GM18508 (cell line): ENCODE data around the gene CDY2B.
"Not testable (repeated sequence)": the region's sequence is repeated elsewhere in the genome, so short reads cannot be mapped to it uniquely, and the experiment has no call there.

Experiments
- ATAC-seq: cut with Tn5 transposase; IDR thresholded peaks from one replicate; pipeline ENCODE4 v1.9.1; 2021; ENCODE audit warnings: moderate number of reproducible peaks; ENCODE audit not compliant: insufficient read depth, unreplicated experiment

CDY2B gene, protein sequence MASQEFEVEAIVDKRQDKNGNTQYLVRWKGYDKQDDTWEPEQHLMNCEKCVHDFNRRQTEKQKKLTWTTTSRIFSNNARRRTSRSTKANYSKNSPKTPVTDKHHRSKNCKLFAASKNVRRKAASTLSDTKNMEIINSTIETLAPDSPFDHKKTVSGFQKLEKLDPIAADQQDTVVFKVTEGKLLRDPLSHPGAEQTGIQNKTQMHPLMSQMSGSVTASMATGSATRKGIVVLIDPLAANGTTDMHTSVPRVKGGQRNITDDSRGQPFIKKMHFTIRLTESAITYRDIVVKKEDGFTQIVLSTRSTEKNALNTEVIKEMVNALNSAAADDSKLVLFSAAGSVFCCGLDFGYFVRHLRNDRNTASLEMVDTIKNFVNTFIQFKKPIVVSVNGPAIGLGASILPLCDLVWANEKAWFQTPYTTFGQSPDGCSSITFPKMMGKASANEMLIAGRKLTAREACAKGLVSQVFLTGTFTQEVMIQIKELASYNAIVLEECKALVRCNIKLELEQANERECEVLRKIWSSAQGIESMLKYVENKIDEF

DNA sequence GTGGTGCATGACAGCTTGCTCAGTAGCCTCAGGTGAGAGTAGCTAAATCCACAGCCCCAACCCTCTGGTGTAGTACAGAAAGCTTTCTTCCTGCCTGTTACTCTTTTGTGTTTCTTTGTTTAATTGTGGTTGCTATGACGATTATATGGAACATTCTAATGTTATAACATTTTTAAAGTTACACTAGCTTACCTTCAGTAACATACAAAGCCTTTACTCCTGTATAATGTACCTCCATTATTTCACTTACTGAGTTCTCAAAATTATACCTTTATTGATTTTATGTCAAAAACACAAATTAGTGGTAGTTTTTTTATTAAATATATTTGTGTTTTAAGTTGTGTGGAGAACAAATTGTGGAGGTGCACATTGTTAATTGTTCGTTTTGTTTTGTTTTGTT is at the start of gene CDY2B:
CDY2B (minus strand) TSS at position 101 of the 400 bp plus-strand sequence. CDS start 328 bp downstream, outside the sequence.
- not testable (repeated sequence) for ATAC-seq

DNA sequence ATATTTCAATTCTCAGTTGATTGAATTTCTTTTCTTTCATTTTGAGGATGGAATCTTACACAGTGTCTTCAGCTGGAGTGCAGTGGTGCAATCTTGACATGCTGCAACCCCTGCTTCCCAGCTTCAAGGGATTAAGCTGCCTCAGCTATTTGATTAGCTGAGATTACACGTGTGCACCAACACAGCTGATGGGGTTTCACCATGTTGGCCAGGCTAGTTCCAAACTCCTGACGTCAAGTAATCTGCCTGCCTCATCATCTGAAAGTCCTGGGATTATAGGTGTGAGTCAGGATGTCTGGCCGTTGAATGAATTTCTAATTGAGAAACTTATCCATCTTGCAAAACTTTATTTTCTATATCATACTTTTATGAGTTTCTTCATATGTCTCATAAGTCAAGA is 28.0 kb upstream of the CDY2B start:
- ATAC-seq = not testable (repeated sequence)

DNA sequence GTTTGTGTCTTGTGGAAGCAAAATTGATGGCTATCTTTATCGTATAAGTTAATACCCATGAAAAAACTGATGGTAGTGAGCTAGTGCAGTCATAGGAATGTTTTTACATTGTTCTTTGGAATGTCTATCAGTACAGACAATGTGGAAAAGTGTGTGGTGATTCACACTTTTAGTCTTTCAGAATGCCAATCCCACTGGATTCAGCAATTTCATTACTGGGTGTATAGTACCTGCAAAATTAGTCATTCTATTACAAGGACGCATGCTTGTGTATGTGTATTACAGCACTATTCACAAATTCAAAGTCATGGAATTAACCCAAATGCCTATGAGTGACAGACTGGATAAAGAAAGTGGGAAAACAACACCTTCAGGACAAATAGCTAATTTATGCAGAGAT is 27.3 kb upstream of the CDY2B start:
- ATAC-seq = not testable (repeated sequence)

DNA sequence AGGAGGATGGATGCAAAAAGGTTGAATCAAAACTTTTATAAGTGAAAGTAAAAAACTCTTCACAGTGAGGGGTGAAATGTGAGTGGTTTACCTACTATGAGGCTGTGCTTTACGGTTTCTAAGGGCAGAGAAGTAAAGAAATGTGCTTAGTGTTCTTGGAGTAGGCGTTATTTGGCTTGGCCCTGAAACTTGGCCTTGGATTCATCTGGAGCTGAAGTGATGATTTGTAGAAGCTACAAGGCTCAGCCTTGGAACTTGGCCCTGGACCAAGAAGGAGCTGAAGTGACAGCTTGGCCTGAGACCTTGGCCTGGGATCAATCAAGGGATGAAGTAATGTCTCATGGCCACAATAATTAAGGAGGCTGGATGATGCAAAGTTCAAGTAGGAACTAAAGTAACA is 1.7 kb upstream of the CDY2B start:
- not testable (repeated sequence) for ATAC-seq

DNA sequence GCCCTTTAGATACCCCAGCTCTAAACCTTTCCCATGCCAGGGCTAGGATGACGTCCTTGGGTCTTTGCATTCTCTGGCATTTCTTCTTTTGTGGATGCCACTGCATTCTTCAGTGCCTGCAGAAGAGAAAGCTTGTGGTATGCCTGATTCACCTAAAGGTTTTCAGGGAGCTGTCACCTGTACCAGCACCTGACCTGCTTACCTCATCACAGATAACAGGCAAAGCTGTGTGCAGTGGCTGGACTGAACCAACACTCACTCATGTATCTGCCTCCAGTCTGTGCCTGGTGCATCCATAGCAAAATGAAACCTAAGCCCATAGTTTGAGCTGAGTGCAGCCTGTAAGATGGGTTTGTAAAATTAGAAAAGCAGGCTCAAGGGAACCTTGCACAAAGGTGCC is 3.3 kb downstream of the CDY2B start:
- not testable (repeated sequence) for ATAC-seq

DNA sequence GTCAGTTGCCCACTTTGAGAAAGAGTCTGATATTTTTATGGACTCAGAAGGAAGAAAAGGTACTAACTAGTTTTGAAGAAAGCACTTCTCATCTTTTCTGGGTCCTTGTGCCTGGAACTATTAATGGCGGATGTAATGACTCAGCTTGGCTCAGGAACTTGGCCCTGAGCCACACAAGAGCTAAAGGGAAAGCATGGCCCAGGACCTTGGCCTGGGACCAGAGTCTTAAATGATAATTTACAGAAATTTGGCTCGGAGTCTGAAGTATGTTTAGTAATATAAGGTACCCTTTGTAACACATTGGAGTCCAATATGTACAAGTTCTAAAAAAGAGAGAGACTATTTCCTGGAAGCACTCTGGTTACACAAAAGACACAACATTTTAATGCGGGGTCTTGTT is 4.6 kb downstream of the CDY2B start:
- ATAC-seq = not testable (repeated sequence)

DNA sequence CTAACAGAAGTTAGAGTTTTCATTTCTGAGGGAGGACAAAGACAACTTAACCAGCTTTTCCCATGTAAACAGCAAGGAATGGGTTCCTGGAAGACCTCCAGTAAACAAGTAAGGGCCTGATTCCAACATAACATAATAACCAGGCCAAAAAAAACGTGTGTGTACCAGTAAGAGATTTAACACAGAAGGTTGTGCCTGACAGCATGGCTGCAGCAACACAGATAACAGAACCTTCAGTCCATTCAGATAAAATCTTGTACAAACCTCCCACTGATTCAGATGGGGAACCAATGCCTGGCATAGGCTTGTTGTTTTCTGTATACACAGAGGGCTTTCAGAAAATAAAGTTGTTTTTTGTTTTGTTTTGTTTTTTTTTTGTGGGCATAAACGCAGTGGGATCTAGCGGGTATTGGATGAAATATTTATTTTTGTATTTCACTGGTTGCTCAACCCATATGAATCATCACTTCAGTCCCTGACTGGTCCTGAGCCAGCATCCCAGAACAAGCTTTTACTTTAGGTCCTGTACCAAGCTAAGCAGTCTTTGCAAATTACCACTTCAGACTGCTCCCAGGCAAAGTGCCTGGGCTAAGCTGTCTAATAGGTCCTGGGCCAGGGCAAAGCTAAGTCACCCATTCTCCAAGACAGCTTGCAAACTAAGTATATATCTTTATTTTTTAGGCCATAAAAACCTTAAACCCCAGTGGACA is 8.7 kb downstream of the CDY2B start:
- ATAC-seq = not testable (repeated sequence)

DNA sequence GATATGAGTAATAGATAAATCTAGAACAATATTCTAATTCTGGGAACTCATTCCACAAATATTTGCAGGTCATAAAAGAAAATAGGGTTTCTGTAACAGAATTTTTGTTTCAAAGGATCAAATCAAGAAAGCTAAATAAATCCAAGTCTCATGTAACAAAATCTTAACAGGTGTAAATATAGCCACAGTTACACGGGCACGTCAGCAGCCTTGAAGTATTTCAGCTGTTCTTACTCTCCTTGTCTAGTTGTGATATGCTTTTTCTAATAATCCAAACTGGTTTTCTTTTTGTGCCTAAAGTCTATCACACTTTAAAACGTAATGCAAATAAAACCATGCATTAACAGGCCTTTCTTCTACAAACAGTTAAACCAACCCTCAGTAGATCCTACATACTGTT is 9.3 kb downstream of the CDY2B start:
- ATAC-seq = not testable (repeated sequence)

DNA sequence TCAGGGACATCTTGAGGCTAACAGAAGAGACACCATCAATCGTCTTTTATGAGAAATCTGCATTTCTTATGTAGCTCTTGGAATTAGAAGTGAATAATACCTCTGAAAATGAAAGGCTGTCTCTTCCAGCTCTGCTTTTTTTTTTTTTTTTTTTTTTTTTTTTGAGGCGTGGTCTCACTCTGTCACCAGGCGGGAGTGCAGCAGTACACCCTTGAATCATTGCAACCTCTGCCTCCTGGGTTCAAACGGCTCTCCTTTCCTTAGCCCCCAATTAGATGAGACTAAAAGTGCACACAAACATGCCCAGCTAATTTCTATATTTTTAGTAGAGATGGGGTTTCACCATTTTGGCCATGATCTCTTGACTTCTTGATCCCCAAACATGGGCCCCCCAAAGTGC is 12.2 kb downstream of the CDY2B start:
- ATAC-seq = not testable (repeated sequence)

DNA sequence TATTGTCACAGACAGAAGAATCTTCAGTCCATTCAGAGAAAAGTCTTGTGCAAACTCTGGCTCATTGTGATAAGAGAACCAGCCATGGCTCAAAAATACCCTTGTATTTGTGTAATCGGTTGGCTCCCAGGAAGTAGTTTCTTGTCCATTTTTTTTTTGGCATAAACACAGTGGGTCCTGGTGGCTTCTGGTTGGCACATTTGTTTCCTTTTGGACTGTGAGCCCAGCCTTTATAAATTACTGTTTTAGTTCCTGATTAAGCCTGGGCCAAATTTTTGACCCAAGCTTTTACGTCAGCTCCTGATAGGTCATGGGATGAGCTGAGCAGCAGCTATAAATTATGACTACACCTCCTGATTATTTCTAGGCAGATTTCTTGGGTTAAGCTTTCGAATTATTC is 19.4 kb downstream of the CDY2B start:
- ATAC-seq = not testable (repeated sequence)

DNA sequence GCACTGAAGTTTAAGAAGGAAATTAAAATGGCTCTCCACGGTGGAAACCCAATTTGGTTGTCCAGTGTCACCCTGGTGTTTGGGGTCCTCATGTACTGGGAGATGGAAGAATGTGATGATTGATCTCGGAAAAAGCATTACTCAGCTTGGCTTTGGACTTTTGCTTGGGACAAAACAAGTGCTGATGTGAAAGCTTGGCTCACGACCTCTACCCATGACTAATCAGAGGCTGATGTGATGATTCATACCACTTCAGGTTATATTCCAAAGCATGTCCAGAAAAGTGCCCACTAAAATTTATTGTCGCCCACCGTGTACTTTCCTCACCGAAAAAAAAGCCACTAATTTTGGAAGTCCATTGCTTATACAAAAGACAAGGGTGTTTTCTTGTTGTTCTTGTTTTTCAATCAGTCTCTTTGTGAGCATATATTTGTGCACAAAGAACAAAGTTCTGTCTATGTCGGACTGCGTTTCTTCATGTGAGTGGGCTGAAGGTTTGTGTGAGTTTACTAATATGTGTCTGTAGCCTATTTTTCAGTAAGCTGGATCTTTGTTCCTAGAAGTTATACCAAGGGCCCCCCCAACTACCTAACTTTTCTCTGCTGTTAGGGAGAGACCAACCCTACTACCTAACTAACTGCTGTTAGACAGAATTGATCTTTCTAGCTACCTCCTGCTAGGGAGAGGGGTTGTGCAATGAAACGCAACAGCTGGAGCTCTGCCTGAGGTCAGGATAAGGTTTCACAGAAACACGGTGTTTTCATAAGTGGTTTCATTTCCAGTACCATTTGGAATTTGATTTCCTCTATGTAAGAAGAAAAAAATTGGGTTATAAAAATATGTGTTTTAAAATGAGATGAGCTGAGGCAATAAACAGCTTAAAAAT is 22.8 kb downstream of the CDY2B start:
- not testable (repeated sequence) for ATAC-seq

DNA sequence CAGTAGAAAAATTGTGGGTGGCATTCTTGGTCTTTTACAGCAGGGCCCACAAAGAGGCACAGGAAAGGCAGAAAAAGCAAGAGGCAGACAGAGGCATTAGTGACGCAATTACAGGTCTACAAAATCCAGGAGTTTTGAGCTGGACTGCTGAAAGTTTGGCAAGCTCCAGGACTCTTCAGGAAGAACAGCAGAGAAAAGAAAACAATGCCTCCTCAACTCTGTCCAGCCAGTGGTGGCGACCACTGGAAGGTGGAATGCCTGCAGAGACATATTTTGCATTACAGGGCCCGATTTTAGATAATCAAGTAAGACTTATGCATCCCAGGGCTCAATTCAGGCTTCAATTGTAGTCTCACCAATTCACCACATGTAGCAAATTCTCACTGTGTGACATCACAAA is 23.5 kb downstream of the CDY2B start:
- ATAC-seq = not testable (repeated sequence)

DNA sequence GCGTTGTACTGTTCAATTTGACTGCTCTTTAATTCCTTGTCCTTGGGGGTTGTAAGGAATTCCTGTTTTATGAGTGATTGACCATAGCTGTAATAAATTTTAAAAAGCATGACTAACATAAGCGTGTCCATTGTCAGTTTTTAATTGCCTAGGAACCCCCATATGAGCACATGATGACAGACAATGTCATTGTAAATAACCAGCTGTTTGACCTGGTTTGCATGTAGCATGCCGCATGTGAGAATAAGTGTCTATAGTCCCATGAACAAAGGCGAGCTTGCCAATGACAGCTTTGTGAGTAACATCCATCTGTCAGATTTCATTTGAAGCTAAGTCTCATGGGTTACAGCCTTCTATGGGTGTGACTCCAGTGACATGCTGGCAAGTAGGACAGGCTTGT is 30.9 kb downstream of the CDY2B start:
- ATAC-seq = not testable (repeated sequence)

DNA sequence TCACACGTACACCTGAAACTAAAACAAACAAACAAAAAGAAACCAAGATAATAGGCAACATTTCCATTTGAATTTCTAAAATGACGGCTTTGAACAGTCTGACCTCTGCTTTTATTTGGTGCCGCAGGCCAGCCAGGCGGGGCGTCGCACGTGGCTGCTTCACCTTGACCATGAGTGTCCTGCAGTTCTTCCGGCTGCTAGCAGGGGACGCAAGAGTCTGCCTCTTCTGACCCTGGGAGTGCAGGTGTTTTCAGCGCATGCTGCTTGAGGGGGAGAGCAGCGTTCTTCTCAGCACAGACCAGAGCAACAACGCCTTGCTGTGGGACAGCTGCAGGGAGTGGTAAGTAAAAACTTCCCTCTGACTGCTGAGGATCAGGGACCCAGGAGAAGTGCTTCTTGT is 47.9 kb downstream of the CDY2B start:
- ATAC-seq = not testable (repeated sequence)
